Measurements from ENCODE around the gene ANK3. TPM values are rescaled to one million over a fixed set of nuclear protein-coding genes. Genes with fewer than 3 reads are reported as not detected.

The ANK3 gene
- total RNA-seq, 1 donor from 2014 or later: 35.1 TPM

- H3K4me1 Mint-ChIP-seq (ENCODE audit: low read depth): peaks cover 61% of the 10 kb centered on the region
- TF ChIP-seq CTCF (IDR thresholded peaks at IDR 0.05): no peak
- DNase-seq (ENCODE audit: low spot score): no peak
- H3K27ac Mint-ChIP-seq (ENCODE audit: unreplicated experiment): peak overlapping the region; percentile 95
- no peaks in the 10 kb centered on the region for H3K9me3 Mint-ChIP-seq (ENCODE audit: low read depth)
- H3K36me3 Mint-ChIP-seq (ENCODE audit: low read depth): peaks cover 4% of the 10 kb centered on the region
- no peak overlapping the region for H3K4me3 Mint-ChIP-seq (ENCODE audit: unreplicated experiment)
- no peaks in the 10 kb centered on the region for H3K27me3 Mint-ChIP-seq (ENCODE audit: low read depth)
Measured at GRCh38 chr10:60281331-60281730, 108.3 kb downstream of the ANK3 start.

- peak overlapping the region; percentile 52 for H3K27ac Mint-ChIP-seq (ENCODE audit: unreplicated experiment)
- peaks cover 55% of the 10 kb centered on the region for H3K4me1 Mint-ChIP-seq (ENCODE audit: low read depth)
- no peak for TF ChIP-seq CTCF (IDR thresholded peaks at IDR 0.05)
- DNase-seq (ENCODE audit: low spot score): no peak
- H3K36me3 Mint-ChIP-seq (ENCODE audit: low read depth): peaks cover 4% of the 10 kb centered on the region
- H3K9me3 Mint-ChIP-seq (ENCODE audit: low read depth): no peaks in the 10 kb centered on the region
- no peaks in the 10 kb centered on the region for H3K27me3 Mint-ChIP-seq (ENCODE audit: low read depth)
- no peak overlapping the region for H3K4me3 Mint-ChIP-seq (ENCODE audit: unreplicated experiment)
Measured at GRCh38 chr10:60280475-60280874, 109.2 kb downstream of the ANK3 start.

- DNase-seq (ENCODE audit: low spot score): no peak
- TF ChIP-seq CTCF (IDR thresholded peaks at IDR 0.05): no peak
- Mint-ChIP-seq H3K27me3 (ENCODE audit: low read depth) (no peaks in the 10 kb centered on the region), H3K27ac (ENCODE audit: unreplicated experiment) (no peak overlapping the region), H3K9me3 (ENCODE audit: low read depth) (no peaks in the 10 kb centered on the region), H3K36me3 (ENCODE audit: low read depth) (peaks cover 7% of the 10 kb centered on the region), H3K4me3 (ENCODE audit: unreplicated experiment) (no peak overlapping the region), H3K4me1 (ENCODE audit: low read depth) (peaks cover 28% of the 10 kb centered on the region)
Measured at GRCh38 chr10:60277656-60278055, 112.0 kb downstream of the ANK3 start.

GRCh38 chr10:60276232-60276631 is 113.4 kb downstream of the ANK3 start:
- no peak for DNase-seq (ENCODE audit: low spot score)
- Mint-ChIP-seq H3K36me3 (ENCODE audit: low read depth) (peaks cover 7% of the 10 kb centered on the region), H3K4me1 (ENCODE audit: low read depth) (peaks cover 14% of the 10 kb centered on the region), H3K27me3 (ENCODE audit: low read depth) (no peaks in the 10 kb centered on the region), H3K9me3 (ENCODE audit: low read depth) (no peaks in the 10 kb centered on the region), H3K27ac (ENCODE audit: unreplicated experiment) (no peak overlapping the region), H3K4me3 (ENCODE audit: unreplicated experiment) (no peak overlapping the region)
- TF ChIP-seq CTCF (IDR thresholded peaks at IDR 0.05): no peak

- Mint-ChIP-seq H3K36me3 (ENCODE audit: low read depth) (peaks cover 3% of the 10 kb centered on the region), H3K27me3 (ENCODE audit: low read depth) (no peaks in the 10 kb centered on the region), H3K4me1 (ENCODE audit: low read depth) (peaks cover 9% of the 10 kb centered on the region), H3K27ac (ENCODE audit: unreplicated experiment) (no peak overlapping the region), H3K9me3 (ENCODE audit: low read depth) (no peaks in the 10 kb centered on the region), H3K4me3 (ENCODE audit: unreplicated experiment) (no peak overlapping the region)
- TF ChIP-seq CTCF (IDR thresholded peaks at IDR 0.05): no peak
- DNase-seq (ENCODE audit: low spot score): no peak
Measured at GRCh38 chr10:60271319-60272040, 118.2 kb downstream of the ANK3 start.
